B cell (primary cell): ENCODE measurements around the gene SAMSN1. TPM values are rescaled to one million over a fixed set of nuclear protein-coding genes. Genes with fewer than 3 reads are reported as not detected.
A peak's percentile ranks its signal among the peaks of the same experiment; 100 is the strongest.

ENCODE experiments used
- ATAC-seq: fragments of 200-7000 bp; cut with Tn5 transposase; one replicate; pipeline ENCODE4 v1.10.0; 2021; ENCODE audit warnings: low read depth, mild to moderate bottlenecking, moderate number of reproducible peaks, moderate library complexity
- CTCF ChIA-PET: fragments of 350-600 bp; sonication (Branson Sonifier 250); formaldehyde crosslinking; loops from one replicate; lab custom pipeline; 2021; ENCODE audit warnings: antibody characterized with exemption, inconsistent platforms; lab: Charles Lee
- POLR2A ChIA-PET: fragments of 350-600 bp; sonication (Branson Sonifier 250); formaldehyde crosslinking; loops from one replicate; lab custom pipeline; 2021; ENCODE audit warnings: antibody characterized with exemption; lab: Charles Lee
- DNase-seq: peaks from one replicate; pipeline ENCODE4 v3.0.0; 2013
- H2AFZ ChIP-seq: 2 replicates; pipeline ENCODE4 v1.6.1; 2012; ENCODE audit warnings: mild to moderate bottlenecking, low read depth, low read length; ENCODE audit not compliant: insufficient read depth, poor library complexity, severe bottlenecking
- H3K27ac ChIP-seq, 2 donors: 1 replicate in 1 of 2; 2 replicates in 1 of 2; pipeline ENCODE4 v1.5.1; 2012 to 2013; ENCODE audit warnings: low read length in 2 of 2, mild to moderate bottlenecking in 2 of 2, moderate library complexity in 1 of 2
- H3K27me3 ChIP-seq, 4 experiments: fragments of 200-600 bp in 1 of 4; sonication (generic) in 1 of 4; replicated peaks in 1 of 4; 1 replicate in 2 of 4; 2 replicates in 2 of 4; pipeline versions ENCODE4 v1.6.1 to v1.7.0; 2013 to 2016; ENCODE audit warnings: low read length in 3 of 4, mild to moderate bottlenecking in 2 of 4, mixed read lengths in 1 of 4, moderate library complexity in 1 of 4; ENCODE audit not compliant: insufficient read depth in 4 of 4, control insufficient read depth in 3 of 4; ENCODE audit errors: control extremely low read depth in 1 of 4
- H3K36me3 ChIP-seq, 2 experiments: replicated peaks in 1 of 2; 1 replicate in 1 of 2; 2 replicates in 1 of 2; pipeline versions ENCODE4 v1.6.1 to v1.7.1; 2013; ENCODE audit warnings: low read length in 1 of 2; ENCODE audit not compliant: insufficient read depth in 2 of 2, control insufficient read depth in 1 of 2; ENCODE audit errors: control extremely low read depth in 1 of 2, extremely low read depth in 1 of 2
- H3K4me1 ChIP-seq, 2 donors: fragments of 200-600 bp in 1 of 2; sonication (generic) in 1 of 2; 1 replicate in 1 of 2; 2 replicates in 1 of 2; pipeline versions ENCODE4 v1.5.1 to v1.6.1; 2013 to 2017; ENCODE audit warnings: low read length in 2 of 2; ENCODE audit not compliant: control insufficient read depth in 2 of 2, insufficient read depth in 2 of 2
- H3K4me2 ChIP-seq: replicated peaks from 2 replicates; pipeline ENCODE3; 2012; ENCODE audit warnings: mild to moderate bottlenecking, low read depth, low read length; ENCODE audit not compliant: poor library complexity, severe bottlenecking
- H3K4me3 ChIP-seq, 5 experiments: fragments of 200-600 bp in 1 of 5; sonication (generic) in 1 of 5; 1 replicate in 3 of 5; 2 replicates in 2 of 5; pipeline versions ENCODE4 v1.5.1 to v1.7.0; 2011 to 2016; ENCODE audit warnings: low read length in 4 of 5, mild to moderate bottlenecking in 4 of 5, low read depth in 2 of 5, control low read depth in 1 of 5, moderate library complexity in 1 of 5; ENCODE audit not compliant: insufficient read depth in 1 of 5; ENCODE audit errors: control extremely low read depth in 1 of 5, extremely low read depth in 1 of 5
- H3K79me2 ChIP-seq: fragments of 200-600 bp; sonication (generic); one replicate; pipeline ENCODE4 v1.6.0; 2016; ENCODE audit warnings: low read length; ENCODE audit not compliant: control insufficient read depth, insufficient read depth
- H3K9ac ChIP-seq: fragments of 200-600 bp; sonication (generic); 2 replicates; pipeline ENCODE4 v1.6.1; 2017; ENCODE audit warnings: mild to moderate bottlenecking, low read length, moderate library complexity
- H3K9me3 ChIP-seq, 3 donors: one replicate each; pipeline versions ENCODE4 v1.6.1 to v1.7.1; 2013; ENCODE audit warnings: low read length in 2 of 3; ENCODE audit not compliant: control insufficient read depth in 2 of 3, insufficient read depth in 1 of 3; ENCODE audit errors: control extremely low read depth in 1 of 3
- H4K20me1 ChIP-seq: 2 replicates; pipeline ENCODE4 v1.6.0; 2012; ENCODE audit warnings: mild to moderate bottlenecking, low read length; ENCODE audit not compliant: insufficient read depth, control insufficient read depth, poor library complexity, severe bottlenecking
- H3K27ac Mint-ChIP-seq: one replicate; pipeline ENCODE4 v1.8.0; 2021; ENCODE audit warnings: mixed read lengths
- H3K27me3 Mint-ChIP-seq: one replicate; pipeline ENCODE4 v1.8.0; 2021; ENCODE audit warnings: mixed read lengths
- H3K4me1 Mint-ChIP-seq: one replicate; pipeline ENCODE4 v1.8.0; 2021; ENCODE audit warnings: mixed read lengths
- H3K4me3 Mint-ChIP-seq: one replicate; pipeline ENCODE4 v1.8.0; 2021; ENCODE audit warnings: mixed read lengths
- H3K9me3 Mint-ChIP-seq: one replicate; pipeline ENCODE4 v1.8.0; 2022; ENCODE audit warnings: mixed read lengths; ENCODE audit not compliant: insufficient read depth
- CTCF ChIP-seq: fragments of 200-600 bp; IDR thresholded peaks from one replicate; pipeline ENCODE4 v1.8.0; 2022; ENCODE audit warnings: antibody characterized with exemption, mild to moderate bottlenecking
- EZH2 ChIP-seq: IDR thresholded peaks from 2 replicates; pipeline ENCODE4 v1.6.1; 2012; ENCODE audit warnings: borderline replicate concordance, low read depth, mild to moderate bottlenecking, moderate library complexity, low read length; ENCODE audit not compliant: insufficient read depth, poor library complexity, severe bottlenecking
- WGBS: methylation state at CpG from one replicate; pipeline ENCODE4 v1.1.5; 2013; ENCODE audit warnings: missing lambda C conversion rate; ENCODE audit not compliant: insufficient coverage; 5-methylcytosine and 5-hydroxymethylcytosine counted together
- intact Hi-C: fragments of 100-400 bp; cut with micrococcal nuclease; formaldehyde crosslinking; loops from one replicate; pipeline ENCODE4 v1.10.0; 2022
- polyA plus RNA-seq: library from polyadenylated mRNA; depleted of rRNA; stranded (reverse); fragments of >200 nt; gene quantifications from 2 replicates; pipeline ENCODE4 v1.2.3, GENCODE V29; 2012
- total RNA-seq, 2 donors: library from RNA; stranded (reverse); fragments of 120-200 nt in 1 of 2; gene quantifications; 1 replicate in 1 of 2; 2 replicates in 1 of 2; pipeline versions ENCODE4 v1.2.3 to v1.2.4, GENCODE V29; 2013 to 2022

The SAMSN1 gene
- total and polyA plus RNA-seq, 2 donors (not counting 1 experiment from before 2014, with no cell fraction given): 8.7 to 53.1 TPM

- H3K9me3 Mint-ChIP-seq: no peaks in the 10 kb centered on the region
- TF ChIP-seq EZH2 (no peak), CTCF (no peak)
- WGBS: 50% methylated on average over 1 of the region's 4 CpGs
- Histone ChIP-seq H3K27me3 (no peaks in the 10 kb centered on the region), H3K79me2 (peaks cover 75% of the 10 kb centered on the region), H3K9ac (no peak overlapping the region), H4K20me1 (no peaks in the 10 kb centered on the region), H3K4me3 (no peak overlapping the region), H3K36me3 (no peaks in the 10 kb centered on the region), H3K9me3 (no peaks in the 10 kb centered on the region), H3K4me2 (no peak overlapping the region), H3K4me1 (peaks cover 24 to 33% of the 10 kb centered on the region in 2 donors), H3K27ac (no peak overlapping the region), H2AFZ (no peak overlapping the region)
- ChIA-PET CTCF (interaction anchor here (0.7 kb wide), 1 partner anchor 209 kb away, joined by 3 read pairs; no protein-coding TSS in a partner anchor), POLR2A (no interaction called here)
- H3K4me3 Mint-ChIP-seq: peak overlapping the region; percentile 35
- intact Hi-C loops: no loop called here
- peak overlapping the region; percentile 56 for H3K27ac Mint-ChIP-seq
- ATAC-seq: no peak
- no peak for DNase-seq
- peaks cover 56% of the 10 kb centered on the region for H3K4me1 Mint-ChIP-seq
- H3K27me3 Mint-ChIP-seq: no peaks in the 10 kb centered on the region
These were observed 17.3 kb downstream of the SAMSN1 start for GRCh38 chr21:14528815-14529214.
